Measurements from ENCODE around the gene TRABD2B. TPM values are rescaled to one million over a fixed set of nuclear protein-coding genes. Genes with fewer than 3 reads are reported as not detected.

TRABD2B gene
- total RNA-seq (2014; rRNA removed; shearing (Covaris generic)) = not detected in 2 replicates

DNA sequence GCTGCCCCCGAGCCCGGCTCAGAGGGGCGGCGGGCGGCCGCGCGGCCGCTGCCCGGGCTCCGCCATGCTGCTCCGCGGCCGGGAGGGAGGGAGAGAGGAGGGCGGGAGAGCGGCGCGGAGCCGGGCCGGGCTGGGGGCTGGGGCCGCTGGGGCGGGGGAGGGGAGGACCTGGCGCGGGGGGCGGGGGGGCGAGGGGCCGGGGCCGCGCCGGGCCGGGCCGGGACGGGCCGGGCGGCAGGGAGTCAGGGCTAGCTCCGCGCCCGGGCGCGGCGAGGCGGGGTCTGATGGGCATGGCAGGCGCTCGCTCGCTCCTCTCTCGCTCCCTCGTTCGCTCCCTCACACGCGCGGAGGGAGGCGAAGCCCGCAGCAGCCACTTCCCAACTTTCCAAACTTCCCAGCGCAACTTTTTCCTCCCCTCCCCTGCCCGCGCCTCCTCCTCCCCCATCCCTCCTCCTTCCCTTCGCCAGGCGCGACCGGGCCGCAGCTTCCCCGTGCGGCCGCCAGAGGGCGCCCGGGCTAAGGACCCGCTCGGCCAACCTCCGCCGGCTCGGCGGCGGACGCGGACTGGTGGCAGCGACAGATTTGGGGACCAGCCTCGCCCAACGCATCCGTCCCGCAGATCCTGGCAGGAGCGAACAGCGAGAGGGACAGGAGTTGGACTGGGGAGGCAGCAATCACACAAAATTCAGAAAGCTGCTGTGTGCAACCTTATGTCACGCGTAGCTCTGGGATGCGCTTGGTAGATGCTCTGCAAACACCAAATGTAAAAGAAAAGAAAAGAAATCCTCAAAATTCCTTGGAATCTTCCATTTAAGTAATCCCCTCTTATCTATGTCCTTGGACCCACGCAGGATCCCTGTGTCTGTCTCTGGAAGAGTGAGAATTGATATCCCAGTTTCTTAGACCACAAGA lies at the start of gene TRABD2B:
TRABD2B (minus strand) TSS at position 97 of the 912 bp plus-strand sequence.
- DNase-seq (ENCODE audit: low read depth) = peak; percentile 85

DNA sequence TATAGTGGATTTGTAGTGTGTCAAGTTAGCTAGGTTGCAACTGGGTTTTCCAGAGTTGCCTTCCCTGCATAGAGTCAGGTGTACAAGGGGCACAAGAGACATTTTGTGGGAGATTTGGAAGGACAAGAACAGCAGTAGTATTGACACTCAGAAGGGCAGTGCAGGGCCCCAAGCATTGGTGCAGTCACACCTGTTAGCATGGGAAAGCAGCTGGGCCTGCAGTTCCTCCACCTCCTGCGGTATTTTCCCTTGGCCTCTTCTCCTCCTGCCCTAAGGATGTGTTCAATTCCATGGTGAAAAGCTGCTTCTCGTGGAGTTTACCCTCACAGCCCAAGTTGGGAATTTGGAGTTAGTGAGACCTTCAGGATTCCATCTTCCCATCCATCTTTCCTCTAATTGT lies 47.1 kb upstream of the TRABD2B start:
- no peak for DNase-seq (ENCODE audit: low read depth)

DNA sequence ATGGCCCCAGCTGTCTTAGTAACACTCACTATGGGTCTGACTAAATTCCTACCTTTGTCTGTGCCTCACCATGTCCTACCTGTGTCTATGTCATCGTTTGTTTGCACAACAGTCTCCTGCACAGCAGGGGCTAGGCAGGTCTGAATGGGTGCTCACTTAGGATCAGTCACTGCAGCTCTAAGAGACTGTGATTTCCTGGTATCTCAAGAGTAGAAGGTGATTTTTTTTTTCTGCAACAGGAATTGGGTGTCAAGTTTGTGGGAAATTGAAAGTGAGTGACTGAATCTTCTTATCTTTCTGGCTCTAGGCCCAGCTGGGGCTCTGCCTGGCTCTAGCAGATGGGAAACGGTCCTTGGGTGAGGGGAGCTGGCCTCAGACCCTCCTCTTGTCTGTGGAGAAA lies 46.4 kb upstream of the TRABD2B start:
- DNase-seq (ENCODE audit: low read depth) = no peak

DNA sequence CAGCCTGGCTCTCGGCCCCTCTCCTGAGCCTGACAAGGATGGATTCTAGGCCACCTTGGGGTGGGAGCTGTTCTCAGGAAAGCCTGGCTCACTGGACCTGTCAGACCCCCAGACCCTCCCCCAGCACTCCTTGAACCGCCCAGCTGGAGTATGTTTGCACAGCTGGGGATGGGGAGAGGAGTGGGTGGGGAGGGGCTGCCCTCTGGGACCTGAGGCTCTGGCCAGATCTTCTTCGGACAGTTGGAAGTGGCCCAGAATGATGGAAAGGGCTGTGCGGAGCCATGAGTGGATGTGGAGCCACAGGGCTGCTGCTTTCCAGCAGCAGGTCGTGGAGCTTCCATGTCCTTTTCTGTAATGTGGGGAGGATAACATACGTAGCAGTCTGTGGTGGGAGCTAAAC lies 43.0 kb upstream of the TRABD2B start:
- no peak for DNase-seq (ENCODE audit: low read depth)

DNA sequence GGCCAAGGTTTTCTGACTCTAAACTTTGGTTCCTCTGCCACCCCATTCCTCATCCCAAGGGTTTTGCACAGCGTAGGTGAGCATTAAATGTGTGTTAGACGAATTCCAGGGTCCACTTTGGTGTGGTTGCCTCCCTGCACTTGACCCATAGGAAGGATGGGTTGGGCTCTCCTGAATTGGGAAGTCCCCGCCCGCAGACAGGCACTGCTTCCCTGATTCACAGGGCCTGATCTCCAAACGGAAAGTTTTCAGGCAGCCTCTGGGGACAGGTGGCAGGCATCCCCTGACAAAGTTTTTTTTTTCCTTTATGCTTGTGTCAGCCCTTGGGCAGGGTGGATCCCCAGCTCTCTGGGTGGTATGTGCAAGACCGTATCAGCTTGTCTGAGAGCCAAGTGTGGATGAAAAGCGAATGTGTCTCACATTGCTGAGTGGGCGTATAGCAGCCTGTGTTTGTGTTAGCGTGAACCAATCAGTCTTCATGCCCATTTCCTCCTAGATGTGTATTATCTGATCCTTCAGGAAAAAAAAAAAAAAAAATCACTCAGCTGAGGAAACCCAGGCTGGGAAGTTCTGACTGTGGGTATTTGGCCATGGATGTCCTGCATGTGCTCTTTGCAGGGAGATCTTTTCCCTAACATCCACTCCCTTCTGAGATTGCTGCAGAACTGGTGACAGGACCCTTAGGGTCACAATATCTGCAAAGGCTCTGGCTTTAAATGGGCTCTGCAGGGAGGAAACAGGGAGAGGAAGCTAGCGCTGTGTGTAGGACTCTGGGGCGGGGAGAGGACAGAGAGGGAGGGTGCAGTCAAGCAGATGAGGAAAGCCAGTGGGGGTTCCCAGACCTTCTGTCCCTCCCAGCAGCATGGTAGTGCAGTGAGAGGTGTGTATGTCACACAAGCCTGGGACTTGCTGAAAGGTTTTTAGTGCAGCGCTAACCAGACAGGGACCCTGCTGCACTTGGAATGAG lies 42.2 kb upstream of the TRABD2B start:
- peak; percentile 69 for DNase-seq (ENCODE audit: low read depth)

DNA sequence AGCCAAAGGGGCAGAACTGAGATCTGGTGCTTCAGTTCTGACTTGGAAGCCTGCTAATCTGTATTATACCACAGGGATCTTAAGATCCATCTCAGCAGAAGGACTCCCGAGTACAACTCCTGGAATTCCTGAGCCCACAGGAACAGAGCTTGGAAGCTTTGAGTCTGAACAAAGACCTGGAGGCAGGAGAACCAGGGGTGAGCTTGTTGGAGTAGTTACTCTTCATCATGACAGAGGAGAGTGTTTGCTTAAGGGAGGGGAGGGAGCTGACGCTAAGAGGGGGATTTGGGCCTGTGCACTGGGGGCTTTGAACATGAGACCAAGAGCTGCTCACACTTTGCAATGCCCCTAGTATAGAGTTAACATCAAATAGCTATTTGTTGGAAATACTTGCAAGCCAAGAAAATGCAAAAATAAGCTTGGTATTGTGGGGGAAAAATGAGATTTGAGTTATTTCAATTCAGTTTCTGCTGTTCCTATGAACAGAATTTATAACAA lies 41.1 kb upstream of the TRABD2B start:
- DNase-seq (ENCODE audit: low read depth) = no peak

DNA sequence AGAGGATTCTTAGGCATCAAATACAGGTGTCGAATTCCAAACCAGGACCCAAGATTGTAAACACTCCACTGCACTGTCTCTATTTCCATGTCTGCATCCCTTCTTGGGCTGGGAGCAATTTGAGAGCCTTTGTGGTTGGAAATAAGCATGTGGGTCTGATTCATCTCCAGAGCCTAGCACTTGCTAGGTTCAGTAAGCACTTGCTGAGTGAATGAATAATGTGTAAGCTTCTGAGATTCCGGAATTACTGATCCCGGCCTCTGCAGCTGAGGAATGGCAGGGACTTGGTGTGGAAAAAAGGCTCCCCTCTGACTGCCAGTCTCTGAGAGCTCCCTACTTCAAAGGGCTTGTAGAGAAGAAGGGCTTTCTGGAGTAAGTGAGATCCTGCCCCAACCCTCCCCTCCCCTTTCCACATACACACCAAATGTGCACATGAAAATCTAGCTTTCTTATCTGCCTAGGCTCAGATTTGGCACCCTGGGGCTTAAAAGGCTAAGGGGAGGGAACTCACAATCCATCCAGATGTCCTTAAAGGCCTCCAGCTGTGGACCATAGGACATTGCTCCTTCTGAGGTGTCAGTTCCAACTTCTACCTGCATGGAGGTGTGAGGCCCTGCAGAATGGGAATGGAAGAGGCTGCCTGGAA lies 39.6 kb upstream of the TRABD2B start:
- DNase-seq (ENCODE audit: low read depth) = peak; percentile 73

DNA sequence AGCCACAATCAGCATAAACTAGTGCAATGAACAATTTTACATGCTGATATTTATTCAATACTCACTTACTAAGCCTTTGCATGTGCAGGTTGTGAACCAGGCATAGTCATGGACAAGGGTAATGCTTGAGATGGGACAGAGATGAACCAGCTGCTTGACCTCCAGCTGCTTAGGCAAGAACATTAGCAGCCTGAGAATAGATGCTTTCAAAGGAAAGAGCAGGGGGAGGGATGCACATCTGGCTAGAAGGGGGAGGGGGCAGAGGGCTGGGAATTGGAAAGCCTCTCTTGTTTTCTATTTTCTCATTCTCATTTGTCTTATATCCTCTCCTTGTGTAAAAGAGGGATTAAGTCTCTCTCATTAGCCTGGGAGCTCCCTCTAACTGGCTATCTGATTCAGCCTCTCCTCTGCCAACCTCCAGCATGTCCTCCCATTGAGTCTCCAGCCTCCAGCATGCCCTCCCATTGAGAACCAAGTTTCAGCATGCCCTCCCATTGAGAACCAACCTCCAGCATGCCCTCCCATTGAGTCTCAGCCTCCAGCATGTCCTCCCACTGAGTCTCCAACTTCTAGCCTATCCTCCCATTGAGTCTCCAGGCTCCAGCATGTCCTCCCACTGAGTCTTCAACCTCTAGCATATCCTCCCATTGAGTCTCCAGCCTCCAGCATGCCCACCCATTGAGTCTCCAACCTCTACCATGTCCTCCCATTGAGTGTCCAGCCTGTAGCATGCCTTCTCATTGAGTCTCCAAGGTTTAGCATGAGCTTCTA lies 38.4 kb upstream of the TRABD2B start:
- no peak for DNase-seq (ENCODE audit: low read depth)

DNA sequence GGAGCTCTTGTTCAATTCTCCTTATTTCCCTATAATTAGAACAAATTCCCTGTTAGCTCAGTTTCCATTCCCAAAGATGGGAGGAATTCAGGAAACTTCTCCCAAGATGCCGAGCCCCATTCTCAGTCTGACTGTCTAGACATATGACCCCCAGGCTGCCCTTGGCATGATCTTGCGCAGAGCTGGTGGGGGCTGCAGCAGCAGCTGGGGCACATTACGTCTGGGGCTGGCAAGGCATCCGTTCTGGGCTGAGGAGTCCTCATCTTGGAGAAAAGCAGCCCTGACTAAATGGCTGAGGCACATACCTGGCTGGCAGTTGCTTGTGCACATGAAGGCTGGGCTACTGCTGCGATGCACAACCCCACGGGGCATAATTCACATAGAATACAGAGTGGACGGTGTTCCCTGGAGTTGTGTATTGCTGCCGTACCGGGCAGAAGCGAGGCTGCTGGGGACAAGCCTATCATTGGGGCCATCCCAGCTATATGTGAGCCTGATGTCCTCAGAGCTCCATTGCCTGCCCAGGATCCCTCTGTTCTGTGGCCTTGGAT lies 36.4 kb upstream of the TRABD2B start:
- DNase-seq (ENCODE audit: low read depth) = no peak

DNA sequence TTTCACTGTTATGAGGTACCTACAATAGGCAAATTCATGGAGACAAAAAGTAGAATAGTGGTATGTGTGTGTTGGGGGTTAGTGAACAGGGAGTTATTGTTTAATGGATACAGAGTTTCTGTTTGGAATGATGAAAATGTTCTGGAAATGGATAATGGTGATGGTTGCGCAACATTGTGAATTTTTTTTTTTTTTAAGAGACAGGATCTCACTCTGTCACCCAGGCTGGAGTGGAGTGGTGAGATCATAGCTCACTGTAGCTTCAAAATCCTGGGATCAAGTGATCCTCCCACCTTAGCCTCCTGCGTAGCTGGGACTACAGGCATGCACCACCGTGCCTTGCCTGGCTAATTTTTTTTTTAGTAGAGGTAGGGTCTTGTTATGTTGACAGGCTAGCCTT lies 34.5 kb upstream of the TRABD2B start:
- no peak for DNase-seq (ENCODE audit: low read depth)

DNA sequence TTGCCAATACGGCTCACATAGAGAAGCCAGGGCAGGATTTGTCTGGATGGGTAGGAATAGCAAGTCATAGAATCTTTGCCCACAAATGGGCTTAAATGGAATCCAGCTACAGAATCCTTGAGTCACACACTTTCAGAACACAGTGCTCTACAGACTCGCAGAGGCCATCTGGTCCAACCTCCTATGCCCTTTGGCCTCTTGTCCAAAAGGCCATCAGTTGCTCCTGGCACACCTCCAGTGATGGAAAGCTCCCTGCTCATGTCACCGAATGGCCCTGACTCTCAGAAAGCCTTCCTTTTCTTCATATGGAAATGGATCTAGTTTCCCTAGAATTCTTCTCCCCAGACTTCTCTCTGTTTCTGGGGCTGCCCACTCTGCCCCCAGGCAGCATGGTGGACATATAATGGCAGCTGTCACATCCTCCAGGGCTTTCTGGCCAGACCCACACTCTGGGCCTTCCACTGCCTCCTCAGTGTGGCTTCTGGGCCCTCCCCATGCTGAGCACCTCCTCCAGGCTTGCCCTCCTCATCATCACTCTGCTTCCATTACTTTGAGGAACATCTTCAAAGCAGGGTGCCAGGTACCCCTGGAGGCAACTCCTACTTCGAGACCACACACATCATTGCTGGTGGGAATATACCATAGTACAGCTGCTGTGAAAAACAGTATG lies 33.6 kb upstream of the TRABD2B start:
- DNase-seq (ENCODE audit: low read depth) = no peak

DNA sequence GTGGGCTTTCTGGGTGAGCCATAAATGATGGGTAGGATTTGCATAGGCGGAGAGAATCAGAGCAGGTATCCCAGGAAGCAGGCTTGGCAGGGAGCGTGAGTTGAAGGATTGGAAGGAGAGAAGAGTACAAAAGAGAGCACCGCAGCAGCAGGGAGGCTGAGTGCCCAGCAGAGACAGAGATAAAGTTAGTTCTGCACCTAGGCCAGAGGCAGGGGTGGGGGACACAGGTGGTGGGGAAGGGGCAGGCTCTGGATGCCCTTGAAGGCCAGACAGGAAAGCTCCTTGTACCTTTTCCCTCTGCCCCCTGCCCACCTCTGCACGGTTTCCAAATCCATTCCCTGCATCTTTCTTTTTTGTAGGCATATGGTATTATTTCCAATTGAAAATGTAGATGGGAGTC lies 33.0 kb upstream of the TRABD2B start:
- no peak for DNase-seq (ENCODE audit: low read depth)

DNA sequence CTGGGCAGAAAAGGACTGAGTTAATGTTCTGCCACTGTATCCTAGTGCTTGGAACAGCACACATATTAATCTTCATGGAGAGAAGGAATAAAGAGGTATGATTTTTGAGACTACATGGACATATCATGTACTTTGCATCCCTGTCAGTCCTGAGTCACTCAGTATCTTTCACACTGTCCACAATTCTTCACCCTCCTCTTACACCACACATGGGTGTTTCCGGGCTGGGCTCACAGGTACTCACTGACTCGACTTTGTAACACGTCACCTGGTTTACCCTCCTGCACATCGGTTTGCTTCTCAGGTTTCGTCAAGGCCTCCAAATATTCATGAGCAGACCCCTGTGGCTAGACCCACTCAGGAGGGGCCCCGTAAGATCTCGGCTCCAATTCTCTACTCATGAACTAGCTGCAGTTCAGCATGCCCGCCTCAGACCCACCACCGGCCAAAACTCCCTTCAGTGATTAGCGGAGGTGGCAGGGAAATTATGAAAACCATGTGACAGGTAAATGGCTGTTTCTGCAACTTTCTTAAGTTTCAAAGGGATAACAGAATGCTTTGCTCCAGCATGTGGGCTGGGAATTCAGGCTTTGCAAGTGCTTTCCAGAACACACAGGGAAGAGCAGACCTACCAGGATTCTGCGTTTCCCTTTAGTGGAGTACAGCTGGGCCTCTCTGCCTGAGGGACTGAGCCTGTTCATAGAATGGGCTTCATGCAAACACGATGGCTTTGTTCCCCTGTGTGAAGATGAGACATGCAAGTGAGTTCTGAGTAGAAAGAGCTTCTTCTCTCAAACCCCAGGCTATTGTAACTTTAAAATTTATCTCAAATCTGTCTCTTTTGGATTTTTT lies 31.3 kb upstream of the TRABD2B start:
- DNase-seq (ENCODE audit: low read depth) = no peak

DNA sequence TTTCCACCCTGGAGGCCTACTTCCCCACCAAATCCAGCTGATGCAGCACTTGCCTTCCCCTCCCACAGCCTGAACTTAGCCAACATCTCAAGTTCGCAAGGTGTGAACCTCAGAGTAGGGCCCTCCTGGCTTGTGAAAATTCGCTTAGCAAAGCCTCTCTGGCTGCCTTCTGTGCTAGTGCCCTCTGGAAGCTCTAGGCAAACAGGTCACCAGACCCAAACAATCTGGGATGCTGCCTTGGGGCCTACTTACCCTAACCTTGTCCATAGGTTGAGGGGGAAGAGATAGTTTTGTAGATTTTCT lies 30.3 kb upstream of the TRABD2B start:
- DNase-seq (ENCODE audit: low read depth) = no peak

DNA sequence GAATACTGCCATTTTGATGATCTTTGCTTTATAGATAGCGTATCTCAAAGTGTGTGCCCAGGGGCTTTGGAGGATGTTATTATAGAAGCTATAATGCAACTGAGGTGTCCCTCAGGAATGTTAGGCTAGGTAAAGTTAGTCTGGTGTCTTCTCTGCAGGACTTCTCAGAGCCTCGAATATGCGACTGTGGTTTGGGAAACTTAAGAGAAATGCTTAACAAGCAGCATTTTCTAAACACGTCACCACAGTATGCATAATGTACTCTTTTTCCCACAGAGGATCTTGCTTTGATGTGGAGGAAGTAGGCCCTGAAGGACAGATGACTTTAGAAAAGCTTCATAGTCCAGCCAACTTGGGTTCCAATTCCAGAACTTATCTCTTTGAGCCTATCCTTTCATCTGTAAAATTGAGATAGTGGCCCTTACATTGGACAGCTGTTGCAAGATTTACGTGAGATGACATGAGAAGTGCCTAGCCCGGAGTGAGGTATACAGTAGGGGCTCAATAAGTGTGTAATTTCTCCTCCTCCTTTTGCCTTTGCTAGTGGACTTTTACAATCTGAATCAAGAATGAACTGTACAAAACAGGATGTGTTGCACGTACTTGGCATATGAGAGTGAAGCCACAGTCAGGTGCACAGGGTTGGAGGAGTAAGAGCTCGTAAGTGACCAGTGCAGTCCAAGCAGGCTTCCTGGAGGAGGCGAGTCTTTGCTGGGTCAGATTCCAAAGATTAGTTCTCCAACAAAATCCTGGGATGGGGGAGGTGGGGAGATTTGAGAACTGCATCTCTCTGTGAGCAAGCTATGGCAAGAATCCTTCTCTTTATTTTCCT lies 29.7 kb upstream of the TRABD2B start:
- no peak for DNase-seq (ENCODE audit: low read depth)

DNA sequence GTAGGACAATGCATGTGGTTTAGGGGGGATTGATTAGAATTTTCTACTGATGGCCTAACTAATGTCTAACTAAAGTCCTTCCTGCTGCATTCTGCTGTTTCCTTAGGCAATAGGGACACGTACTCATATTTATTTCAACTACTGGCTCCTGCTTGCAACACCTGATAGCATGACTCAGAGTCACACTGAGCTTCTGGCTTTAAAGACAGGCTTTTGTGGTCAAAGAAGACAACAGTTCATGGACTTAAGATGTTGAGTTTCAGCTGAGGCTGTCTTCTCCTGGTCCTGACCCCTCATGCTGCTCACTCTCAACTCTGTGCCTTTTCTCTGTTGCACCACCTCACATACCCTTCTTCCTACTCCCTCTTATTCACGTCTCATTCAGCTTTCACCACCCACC lies 29.1 kb upstream of the TRABD2B start:
- no peak for DNase-seq (ENCODE audit: low read depth)

DNA sequence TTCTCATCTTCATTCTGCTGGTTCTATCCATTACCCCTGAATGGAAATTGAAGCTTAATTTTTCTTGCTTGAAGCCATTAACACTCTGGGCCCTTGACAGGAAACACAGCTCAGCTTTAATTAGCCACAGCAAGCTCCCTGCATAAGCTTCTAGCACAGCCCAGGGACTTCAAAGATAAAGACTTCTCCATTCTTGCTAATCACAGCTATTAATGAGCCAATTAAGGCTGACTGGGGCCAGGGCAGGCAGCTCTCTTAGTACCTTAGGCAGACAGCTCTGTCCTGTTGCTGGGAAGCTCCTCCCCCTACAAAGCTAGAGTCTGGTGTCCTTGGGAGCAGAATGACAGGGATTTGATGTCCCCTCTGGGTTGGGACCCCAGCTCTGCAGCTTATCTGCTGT lies 27.9 kb upstream of the TRABD2B start:
- DNase-seq (ENCODE audit: low read depth) = no peak

DNA sequence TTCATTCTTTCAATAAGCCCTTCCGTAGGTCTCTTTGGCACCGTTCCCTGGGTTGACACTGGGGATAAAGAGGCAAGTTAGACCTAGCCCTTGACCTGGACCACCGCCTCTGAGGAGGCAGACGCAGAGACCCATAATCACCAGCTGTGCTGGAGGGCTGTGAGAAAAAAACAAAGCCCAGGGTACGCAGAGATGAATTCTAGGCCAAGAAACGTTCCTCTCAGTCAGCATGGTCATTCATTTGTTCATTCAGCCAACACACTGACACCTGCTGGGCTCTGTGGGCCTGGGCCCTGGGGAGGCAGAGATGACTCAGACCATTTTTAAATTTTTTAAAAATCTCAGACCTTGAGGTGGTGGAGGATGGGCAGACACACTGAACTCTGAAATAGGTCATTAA lies 26.3 kb upstream of the TRABD2B start:
- no peak for DNase-seq (ENCODE audit: low read depth)

DNA sequence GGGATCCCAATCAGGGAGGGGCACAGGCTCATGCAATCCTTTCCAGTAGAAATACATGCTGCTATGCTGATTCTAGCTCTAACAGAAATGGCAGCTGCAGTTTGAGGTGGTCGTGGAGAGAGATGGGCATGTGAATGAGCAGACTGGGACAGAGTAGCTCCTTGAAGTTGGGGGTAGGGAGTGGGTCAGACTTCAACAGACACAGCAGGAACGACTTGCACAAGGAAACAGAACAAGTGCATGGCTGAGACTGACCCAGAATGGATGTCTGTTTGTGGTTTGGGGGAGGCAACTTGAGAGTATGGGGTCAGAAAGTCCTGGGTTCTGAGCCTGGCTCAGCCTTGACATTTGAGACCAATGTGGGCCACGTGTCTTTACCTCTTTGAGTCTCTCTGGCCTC lies 25.1 kb upstream of the TRABD2B start:
- DNase-seq (ENCODE audit: low read depth) = no peak
